ENCODE measurements around the gene CD84.
"Not testable (repeated sequence)": the region's sequence is repeated elsewhere in the genome, so short reads cannot be mapped to it uniquely, and the experiment has no call there.

CD84 gene

DNA sequence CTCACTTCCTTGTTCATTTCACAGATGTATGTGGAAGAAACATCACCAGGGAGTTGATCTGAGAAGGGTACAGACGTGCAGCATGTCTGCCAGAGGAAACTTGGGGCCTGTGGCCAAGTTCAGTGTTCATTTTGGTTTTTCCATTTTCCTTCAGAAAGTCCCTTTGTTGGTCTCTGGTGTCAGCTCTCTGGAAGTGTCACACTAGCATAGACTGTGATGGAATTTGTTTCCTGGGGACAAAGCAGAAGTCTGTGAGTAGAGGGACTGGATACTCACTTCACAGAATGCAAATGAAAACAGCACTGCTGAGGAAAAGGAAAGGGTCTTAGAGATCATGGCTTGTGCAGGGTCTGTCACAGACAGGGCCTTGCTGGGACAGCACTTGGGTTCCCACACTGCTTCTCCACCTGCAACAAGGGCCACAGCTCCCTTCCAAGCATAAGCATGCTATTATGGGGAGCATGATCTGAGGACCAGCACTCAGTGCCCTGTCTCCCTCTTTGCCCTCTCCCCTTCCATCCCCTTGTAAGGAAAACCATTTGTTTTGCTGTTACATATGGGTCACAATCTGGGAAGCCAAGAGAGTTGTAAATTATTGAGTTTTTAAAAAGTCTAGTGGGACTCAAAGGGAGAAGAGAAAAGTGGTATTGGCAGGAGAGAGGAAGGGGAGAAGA lies 31.4 kb upstream of the CD84 start:
- DNase-seq (ENCODE audit: low spot score): no peak

- no peak for DNase-seq (ENCODE audit: low spot score)
These were observed 29.6 kb upstream of the CD84 start for GRCh38 chr1:160608941-160609340.

DNA sequence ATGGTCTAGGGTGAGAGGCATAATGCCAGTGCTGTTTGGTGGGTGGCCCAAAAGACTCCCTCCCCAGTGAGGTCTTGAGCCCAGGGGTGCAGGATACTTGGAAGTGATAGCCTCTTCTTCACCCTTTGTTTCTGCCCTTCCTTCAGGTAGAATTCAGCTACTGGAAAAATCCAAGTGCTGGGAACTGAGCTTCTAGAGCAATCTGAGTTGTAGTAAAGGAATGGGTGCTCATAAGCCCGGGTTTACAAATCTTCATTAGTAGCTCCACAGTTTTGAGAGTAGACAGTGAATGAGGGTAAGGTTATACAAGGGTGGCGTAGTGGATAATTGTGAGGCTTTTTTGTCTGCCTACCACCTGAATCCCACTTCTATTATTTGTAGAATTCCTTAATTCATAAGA lies 29.2 kb upstream of the CD84 start:
- no peak for DNase-seq (ENCODE audit: low spot score)

GRCh38 chr1:160608057-160608456 lies 28.8 kb upstream of the CD84 start:
- DNase-seq (ENCODE audit: low spot score): no peak

DNA sequence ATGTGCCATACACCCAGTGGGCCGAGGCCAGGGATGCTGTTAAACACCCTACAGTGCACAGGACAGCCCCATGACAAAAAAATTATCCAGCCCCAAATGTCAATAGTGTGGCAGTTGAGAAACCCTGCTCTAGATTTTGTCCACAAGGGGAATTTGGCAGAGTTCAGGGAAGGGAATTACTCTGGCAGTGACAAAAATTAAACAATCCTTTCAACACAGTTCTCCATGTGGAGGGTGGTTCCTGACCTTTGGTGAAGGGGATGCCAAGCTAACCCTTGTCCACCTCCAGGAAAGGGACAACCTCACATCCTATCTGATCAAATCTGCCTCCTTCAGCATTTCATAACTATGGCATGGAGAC lies 28.4 kb upstream of the CD84 start:
- DNase-seq (ENCODE audit: low spot score): no peak

GRCh38 chr1:160607011-160607671 lies 27.8 kb upstream of the CD84 start:
- DNase-seq (ENCODE audit: low spot score): peak; percentile 87

GRCh38 chr1:160606611-160607010 lies 27.3 kb upstream of the CD84 start:
- no peak for DNase-seq (ENCODE audit: low spot score)

DNA sequence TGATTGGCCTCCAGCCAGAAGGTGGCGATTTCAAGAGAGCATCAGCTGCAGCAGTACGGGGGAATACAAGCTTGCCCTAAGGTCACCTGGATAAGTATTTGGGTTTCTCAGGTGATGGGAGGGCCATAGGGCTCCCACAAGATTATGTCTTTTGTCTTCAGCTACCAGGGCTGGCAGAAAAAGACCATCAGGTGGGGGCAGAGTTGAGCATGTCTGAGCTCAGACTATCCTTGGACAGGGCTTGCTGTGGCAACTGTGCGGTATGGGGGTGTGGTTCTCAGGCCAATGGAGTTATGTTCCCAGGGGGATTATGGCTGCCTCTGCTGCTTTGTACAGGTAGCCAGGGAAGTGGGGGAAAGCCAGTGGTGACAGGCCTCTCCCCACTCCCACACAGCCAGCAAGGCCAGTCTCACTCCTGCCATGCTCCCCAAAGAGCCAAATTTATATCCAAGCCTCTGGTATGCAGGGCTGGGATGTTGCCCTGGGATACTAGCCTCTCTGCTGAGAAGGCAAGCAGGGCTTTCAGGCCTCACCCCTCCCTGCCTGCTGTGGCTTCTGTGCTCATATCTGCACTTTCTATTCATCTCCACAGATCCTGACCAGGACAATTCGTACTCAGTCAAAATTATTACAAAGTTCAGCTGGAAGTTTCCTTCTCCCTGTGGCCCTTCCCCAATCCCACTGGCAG lies 26.6 kb upstream of the CD84 start:
- no peak for DNase-seq (ENCODE audit: low spot score)

- DNase-seq (ENCODE audit: low spot score): no peak
These were observed 25.9 kb upstream of the CD84 start for GRCh38 chr1:160605205-160605604.

GRCh38 chr1:160597705-160598104 lies 18.4 kb upstream of the CD84 start:
- no peak for DNase-seq (ENCODE audit: low spot score)

- no peak for DNase-seq (ENCODE audit: low spot score)
These were observed 17.8 kb upstream of the CD84 start for GRCh38 chr1:160597051-160597450.

- DNase-seq (ENCODE audit: low spot score): no peak
These were observed 11.2 kb upstream of the CD84 start for GRCh38 chr1:160590488-160590887.

DNA sequence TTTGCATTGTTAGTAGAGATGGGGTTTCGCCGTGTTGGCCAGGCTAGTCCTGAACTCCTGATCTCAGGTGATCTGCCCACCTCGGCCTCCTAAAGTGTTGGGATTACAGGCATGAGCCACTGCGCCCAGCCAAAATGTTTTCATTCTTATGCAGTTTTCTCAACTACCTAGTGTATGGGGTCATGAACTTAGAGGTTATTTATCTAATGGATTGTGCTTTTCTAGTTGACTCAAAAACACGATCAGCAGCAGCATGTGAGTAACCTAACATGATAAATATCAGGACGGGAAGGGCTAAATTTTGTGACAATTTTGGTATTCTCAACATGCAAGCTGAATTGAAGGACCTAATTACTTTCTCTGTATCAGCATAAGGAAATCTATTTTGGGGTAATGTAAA lies 9.2 kb upstream of the CD84 start:
- no peak for DNase-seq (ENCODE audit: low spot score)

- DNase-seq (ENCODE audit: low spot score): no peak
These were observed 5.5 kb upstream of the CD84 start for GRCh38 chr1:160584784-160585183.

GRCh38 chr1:160582976-160583375 lies 3.7 kb upstream of the CD84 start:
- DNase-seq (ENCODE audit: low spot score): not testable (repeated sequence)

GRCh38 chr1:160581961-160582360 lies 2.7 kb upstream of the CD84 start:
- DNase-seq (ENCODE audit: low spot score): no peak

DNA sequence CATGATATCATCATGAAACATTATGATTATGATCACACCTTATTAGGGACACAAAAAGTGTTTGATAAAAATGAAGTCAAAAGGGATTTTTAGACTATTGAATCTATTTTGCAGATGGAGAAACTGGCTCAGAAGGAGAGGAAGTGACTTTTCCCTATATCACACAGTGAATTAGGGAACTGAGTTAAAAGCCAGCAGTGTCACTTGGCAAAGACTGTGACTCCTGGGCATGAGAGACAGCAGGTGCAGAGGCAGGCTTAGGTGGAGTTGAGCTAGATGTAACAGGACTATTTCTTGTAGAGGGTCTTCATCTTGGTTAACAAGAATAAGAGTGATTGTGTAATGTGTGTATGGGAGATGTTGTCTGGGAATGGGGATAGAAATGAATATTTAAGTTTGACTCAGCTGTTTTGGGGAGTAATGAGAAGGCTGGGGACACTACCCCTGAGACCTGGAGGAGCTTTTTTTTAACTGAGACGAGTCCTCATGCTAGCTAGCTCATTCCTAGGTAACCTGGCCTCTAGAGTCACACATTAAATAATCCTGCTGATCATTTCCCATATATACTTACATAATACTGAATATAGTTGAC lies 1.0 kb upstream of the CD84 start:
- no peak for DNase-seq (ENCODE audit: low spot score)

DNA sequence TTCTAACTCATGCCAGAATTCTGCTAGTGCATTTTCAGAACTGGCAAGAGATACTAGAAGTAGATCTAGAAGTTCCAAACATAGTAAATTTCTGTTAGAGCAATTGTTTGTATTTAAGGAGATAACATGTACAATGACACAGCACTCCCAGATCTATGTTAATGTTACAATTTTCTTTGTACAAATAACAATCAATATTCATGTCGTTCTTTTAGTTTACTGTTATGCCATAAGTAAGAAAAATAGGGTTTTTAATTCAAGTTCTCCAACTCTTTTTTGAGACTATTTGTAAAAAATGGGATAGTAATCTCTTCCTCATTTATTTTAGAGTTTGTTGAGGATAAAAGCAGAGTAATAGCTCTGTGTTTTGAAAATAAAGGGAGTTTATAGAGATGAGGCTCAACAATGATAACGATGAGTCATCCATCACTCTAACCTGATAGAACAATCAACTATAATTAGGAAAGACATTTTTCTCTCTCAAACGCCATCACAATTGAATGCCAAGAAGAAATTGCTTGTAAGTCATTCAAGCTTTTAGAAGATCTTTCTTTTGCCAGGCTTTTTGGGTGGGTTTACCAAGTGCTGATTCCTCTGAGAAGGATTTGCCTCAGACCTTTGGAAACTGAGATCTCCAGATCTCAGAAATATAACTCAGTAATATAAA lies 638 bp downstream of the CD84 start:
- no peak for DNase-seq (ENCODE audit: low spot score)

GRCh38 chr1:160578175-160578524 lies 1.1 kb downstream of the CD84 start:
- DNase-seq (ENCODE audit: low spot score): no peak

- DNase-seq (ENCODE audit: low spot score): no peak
These were observed 1.6 kb downstream of the CD84 start for GRCh38 chr1:160577671-160578070.

DNA sequence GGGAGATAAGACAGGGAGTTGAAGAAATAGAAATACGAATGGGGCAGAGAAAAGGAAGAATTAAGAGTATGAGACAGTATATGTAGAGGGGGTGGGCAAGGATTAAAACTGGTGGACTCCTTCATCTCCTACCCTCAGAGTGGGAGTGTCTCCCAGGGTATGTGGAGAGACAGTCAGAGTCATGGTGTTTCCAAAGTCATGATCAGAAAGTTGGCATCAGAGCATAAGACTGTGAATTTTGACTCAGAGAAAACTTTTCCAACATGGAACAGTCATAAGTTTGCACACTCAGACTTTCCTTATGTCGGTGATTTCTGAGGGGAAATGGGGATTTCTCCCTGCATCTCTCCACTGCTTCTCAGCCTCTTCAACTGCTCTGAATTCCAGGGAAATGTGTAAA lies 2.4 kb downstream of the CD84 start:
- DNase-seq (ENCODE audit: low spot score): no peak

DNA sequence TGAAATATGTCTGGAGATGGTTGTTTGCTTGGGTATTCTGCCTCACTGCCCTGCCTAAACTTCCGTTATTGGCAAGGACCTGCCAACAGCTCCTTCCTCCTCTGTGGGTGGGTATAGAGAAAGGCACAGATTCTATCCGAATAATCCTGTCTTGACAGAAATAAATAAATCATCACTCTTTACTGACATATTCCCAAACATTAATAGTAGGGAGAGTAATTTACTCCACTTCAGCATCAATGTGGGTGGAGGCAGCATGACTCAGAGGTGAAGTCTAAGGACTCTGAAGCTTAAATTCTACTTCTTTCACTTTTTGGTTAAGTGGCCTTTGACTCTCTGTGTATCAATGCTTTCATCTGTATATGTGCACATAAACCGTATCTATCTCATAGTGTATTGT lies 2.9 kb downstream of the CD84 start:
- no peak for DNase-seq (ENCODE audit: low spot score)

Measured in kidney tubule cell (primary cell).